Central memory CD4-positive, alpha-beta T cell (primary cell): ENCODE data around the gene RPS27.
"Not testable (repeated sequence)": the region's sequence is repeated elsewhere in the genome, so short reads cannot be mapped to it uniquely, and the experiment has no call there.

Experiments used
- DNase-seq: peaks from one replicate; pipeline ENCODE4 v3.0.0; 2022

Gene RPS27

GRCh38 chr1:153961421-153961820 lies 29.1 kb upstream of the RPS27 start:
- DNase-seq = no peak

GRCh38 chr1:153962088-153963029 lies 28.2 kb upstream of the RPS27 start:
- DNase-seq = no peak

GRCh38 chr1:153963030-153963849 lies 27.3 kb upstream of the RPS27 start, which contains the start of gene SLC39A1:
SLC39A1 (minus strand) TSS chr1:153963537; CDS start chr1:153962715, 822 bp downstream.
- peak; percentile 90 for DNase-seq

- DNase-seq = no peak
Observed at GRCh38 chr1:153963850-153964331, 26.7 kb upstream of the RPS27 start.

GRCh38 chr1:153967107-153967999 lies 23.2 kb upstream of the RPS27 start, which contains the start of gene CREB3L4:
CREB3L4 (plus strand) TSS chr1:153967902; CDS start chr1:153968526, 624 bp downstream.
- DNase-seq = peak; percentile 87

GRCh38 chr1:153968000-153968363 lies 22.6 kb upstream of the RPS27 start:
- DNase-seq = no peak

- DNase-seq = no peak
Observed at GRCh38 chr1:153968408-153968807, 22.2 kb upstream of the RPS27 start.

- no peak for DNase-seq
Observed at GRCh38 chr1:153968972-153969371, 21.6 kb upstream of the RPS27 start.

GRCh38 chr1:153970346-153970745 lies 20.2 kb upstream of the RPS27 start:
- no peak for DNase-seq

GRCh38 chr1:153973071-153973470 lies 17.5 kb upstream of the RPS27 start:
- no peak for DNase-seq

- DNase-seq = no peak
Observed at GRCh38 chr1:153973525-153973924, 17.0 kb upstream of the RPS27 start.

GRCh38 chr1:153976819-153977249 lies 13.7 kb upstream of the RPS27 start:
- no peak for DNase-seq

- peak; percentile 78 for DNase-seq
Observed at GRCh38 chr1:153977250-153978240, 13.0 kb upstream of the RPS27 start, which contains the start of gene JTB. JTB (minus strand) TSS chr1:153977674; CDS start chr1:153977252, 422 bp downstream.

- no peak for DNase-seq
Observed at GRCh38 chr1:153978274-153978909, 12.2 kb upstream of the RPS27 start.

- not testable (repeated sequence) for DNase-seq
Observed at GRCh38 chr1:153979091-153979490, 11.5 kb upstream of the RPS27 start.

- not testable (repeated sequence) for DNase-seq
Observed at GRCh38 chr1:153981735-153982134, 8.8 kb upstream of the RPS27 start.

GRCh38 chr1:153984123-153984894 lies 6.3 kb upstream of the RPS27 start:
- DNase-seq = no peak

- no peak for DNase-seq
Observed at GRCh38 chr1:153985341-153985912, 5.1 kb upstream of the RPS27 start.
